Brain microvascular endothelial cell (primary cell): ENCODE data around the gene NFIC.

Source experiments
- DNase-seq: peaks from one replicate; pipeline ENCODE4 v3.0.0-alpha.2; 2020
- H3K27ac ChIP-seq: fragments of 250-450 bp; sonication (Bioruptor Pico); 2 replicates; pipeline ENCODE4 v1.5.1; 2020; ENCODE audit warnings: mild to moderate bottlenecking, moderate library complexity
- H3K27me3 ChIP-seq: fragments of 250-450 bp; sonication (Bioruptor Pico); replicated peaks from 2 replicates; pipeline ENCODE4 v1.5.1; 2020; ENCODE audit warnings: mild to moderate bottlenecking
- H3K36me3 ChIP-seq: fragments of 250-450 bp; sonication (Bioruptor Pico); replicated peaks from 2 replicates; pipeline ENCODE4 v1.5.1; 2020; ENCODE audit warnings: mild to moderate bottlenecking
- H3K4me3 ChIP-seq: 2 replicates; pipeline ENCODE4 v1.5.1; 2011; ENCODE audit warnings: low read depth, mild to moderate bottlenecking, control low read depth, low read length, moderate library complexity
- CTCF ChIP-seq: IDR thresholded peaks from 2 replicates; pipeline ENCODE4 v1.5.1; 2011; ENCODE audit warnings: low read depth, mild to moderate bottlenecking, moderate library complexity, low read length, control low read depth, inconsistent platforms; ENCODE audit errors: missing control alignments
- in situ Hi-C: cut with HindIII; loops from 2 replicates; pipeline ENCODE4 v1.10.0; 2017; ENCODE audit warnings: low sequenced_read_pairs, low pct_ligation_motif_present

NFIC gene

GRCh38 chr19:3368848-3369336 lies 2.5 kb downstream of the NFIC start:
- DNase-seq, result no peak
- Histone ChIP-seq H3K27ac (peak overlapping the region; percentile 66), H3K36me3 (no peaks in the 10 kb centered on the region), H3K27me3 (no peaks in the 10 kb centered on the region), H3K4me3 (peak overlapping the region; percentile 77)
- no peak for TF ChIP-seq CTCF
- in situ Hi-C loops, result no loop called here

- TF ChIP-seq CTCF, result peak; percentile 36
- peak overlapping the region; percentile 77 for H3K4me3 ChIP-seq
- no peaks in the 10 kb centered on the region for H3K27me3 ChIP-seq
- no peaks in the 10 kb centered on the region for H3K36me3 ChIP-seq
- peak overlapping the region; percentile 66 for H3K27ac ChIP-seq
- in situ Hi-C loops, result no loop called here
- DNase-seq, result no peak
Observed at GRCh38 chr19:3369337-3370213, 3.2 kb downstream of the NFIC start.

GRCh38 chr19:3370214-3370720 lies 3.9 kb downstream of the NFIC start:
- DNase-seq, result no peak
- no peak overlapping the region for H3K27ac ChIP-seq
- H3K36me3 ChIP-seq, result no peaks in the 10 kb centered on the region
- no peaks in the 10 kb centered on the region for H3K27me3 ChIP-seq
- peak overlapping the region; percentile 77 for H3K4me3 ChIP-seq
- in situ Hi-C loops, result no loop called here
- no peak for TF ChIP-seq CTCF

- Histone ChIP-seq H3K36me3 (no peaks in the 10 kb centered on the region), H3K4me3 (no peak overlapping the region), H3K27ac (no peak overlapping the region), H3K27me3 (no peaks in the 10 kb centered on the region)
- TF ChIP-seq CTCF, result no peak
- DNase-seq, result no peak
- in situ Hi-C loops, result no loop called here
Observed at GRCh38 chr19:3370728-3371591, 4.6 kb downstream of the NFIC start.

- no peaks in the 10 kb centered on the region for H3K27me3 ChIP-seq
- TF ChIP-seq CTCF, result no peak
- no peak for DNase-seq
- H3K27ac ChIP-seq, result no peak overlapping the region
- no peaks in the 10 kb centered on the region for H3K36me3 ChIP-seq
- H3K4me3 ChIP-seq, result no peak overlapping the region
- in situ Hi-C loops, result no loop called here
Observed at GRCh38 chr19:3372413-3372812, 6.0 kb downstream of the NFIC start.
